ENCODE measurements around the gene LRRC8E. TPM values are rescaled to one million over a fixed set of nuclear protein-coding genes. Genes with fewer than 3 reads are reported as not detected.

LRRC8E gene
- total and polyA plus RNA-seq, 2 of the 8 experiments (the other 6 are each of a cell fraction or from before 2014, with no cell fraction given) = 2.7 to 2.9 TPM

DNA sequence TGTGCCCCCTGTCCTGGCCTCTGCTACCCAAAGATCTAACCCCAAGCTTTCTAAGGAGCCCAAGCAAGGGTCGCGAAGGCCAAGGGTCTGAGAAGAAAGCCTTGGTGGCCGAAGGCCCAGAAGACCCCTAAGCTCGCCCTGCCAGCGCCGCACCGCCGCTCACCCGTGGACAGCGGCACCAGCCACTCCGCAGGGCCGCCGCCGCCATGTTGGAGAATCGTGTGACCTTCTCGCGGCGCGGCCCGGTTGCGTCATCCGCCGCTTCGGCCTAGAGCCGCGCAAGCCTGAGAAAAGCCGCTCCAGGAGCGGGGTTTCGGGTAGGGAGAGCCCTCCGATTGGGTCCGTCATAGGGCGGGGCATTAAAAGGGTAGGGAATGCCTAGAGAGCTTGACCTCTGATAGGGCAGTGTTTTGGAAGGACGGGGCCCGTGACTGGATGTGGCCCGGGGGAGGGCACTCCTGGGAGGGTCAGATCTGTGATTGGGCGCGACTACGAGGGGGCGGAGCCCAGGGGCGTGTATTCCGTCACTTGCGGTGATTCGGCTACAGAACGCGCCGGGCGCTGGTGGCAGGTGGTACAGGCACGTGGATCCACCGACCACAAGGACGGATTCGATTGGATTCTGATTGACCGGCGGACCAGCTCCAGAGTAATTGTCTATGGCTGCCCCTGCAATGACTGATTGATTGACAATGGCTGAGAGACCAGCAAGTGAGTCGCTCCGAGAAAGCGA is 55.3 kb downstream of the LRRC8E start, which contains the start of gene TIMM44 (continued):
- peak; percentile 97 to 99 for TF ChIP-seq POLR2A (IDR thresholded peaks at IDR 0.05; ENCODE audit: control extremely low read depth in 1 of 2, low read depth in 2 of 2, low read length in 2 of 2)
- TF ChIP-seq ZNF274 (IDR thresholded peaks at IDR 0.05; ENCODE audit: borderline replicate concordance, extremely low read depth, low read length) = no peak
- TF ChIP-seq CBX5 (IDR thresholded peaks at IDR 0.05; ENCODE audit: low read depth, low read length) = no peak
- TF ChIP-seq POU5F1 (IDR thresholded peaks at IDR 0.05; ENCODE audit: low read depth, low read length) = no peak
- TF ChIP-seq TAF7 (optimal IDR thresholded peaks at IDR 0.05; ENCODE audit: borderline replicate concordance, low read depth, low read length) = peak; percentile 90
- peak; percentile 81 for TF ChIP-seq PHF8 (conservative IDR thresholded peaks at IDR 0.05; ENCODE audit: low read depth, low read length)
- TF ChIP-seq, protein P1, sequence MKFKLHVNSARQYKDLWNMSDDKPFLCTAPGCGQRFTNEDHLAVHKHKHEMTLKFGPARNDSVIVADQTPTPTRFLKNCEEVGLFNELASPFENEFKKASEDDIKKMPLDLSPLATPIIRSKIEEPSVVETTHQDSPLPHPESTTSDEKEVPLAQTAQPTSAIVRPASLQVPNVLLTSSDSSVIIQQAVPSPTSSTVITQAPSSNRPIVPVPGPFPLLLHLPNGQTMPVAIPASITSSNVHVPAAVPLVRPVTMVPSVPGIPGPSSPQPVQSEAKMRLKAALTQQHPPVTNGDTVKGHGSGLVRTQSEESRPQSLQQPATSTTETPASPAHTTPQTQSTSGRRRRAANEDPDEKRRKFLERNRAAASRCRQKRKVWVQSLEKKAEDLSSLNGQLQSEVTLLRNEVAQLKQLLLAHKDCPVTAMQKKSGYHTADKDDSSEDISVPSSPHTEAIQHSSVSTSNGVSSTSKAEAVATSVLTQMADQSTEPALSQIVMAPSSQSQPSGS (IDR thresholded peaks at IDR 0.05; ENCODE audit: low read length) = peak; percentile 69; the same call in 1 of the 2 replicates
- TF ChIP-seq EGR1 (IDR thresholded peaks at IDR 0.05; ENCODE audit: borderline replicate concordance, low read depth, low read length) = no peak
- TF ChIP-seq EP300 (IDR thresholded peaks at IDR 0.05; ENCODE audit: borderline replicate concordance in 1 of 2, low read depth in 2 of 2, low read length in 2 of 2) = no peak
- peak; percentile 0; the same call in 1 of the 2 replicates for TF ChIP-seq GTF2F1 (IDR thresholded peaks at IDR 0.05; ENCODE audit: borderline replicate concordance, low read depth, low read length)
- TF ChIP-seq JUND (IDR thresholded peaks at IDR 0.05; ENCODE audit: low read length) = peak; percentile 92
- no peak for TF ChIP-seq ASH2L (IDR thresholded peaks at IDR 0.05; ENCODE audit: low read length)
- TF ChIP-seq BACH1 (IDR thresholded peaks at IDR 0.05; ENCODE audit: low read length) = no peak
- peak in 1 of 2 experiments; percentile 87; a peak in 1 of 4 replicates for TF ChIP-seq HDAC2 (IDR thresholded peaks at IDR 0.05; ENCODE audit: borderline replicate concordance in 1 of 2, low read depth in 2 of 2, low read length in 2 of 2)
- TF ChIP-seq FOSL1 (IDR thresholded peaks at IDR 0.05; ENCODE audit: insufficient read depth, low read depth, low read length) = no peak
- peak; percentile 93 for TF ChIP-seq KDM5A (IDR thresholded peaks at IDR 0.05; ENCODE audit: low read length)
- no peak for TF ChIP-seq RBBP5 (IDR thresholded peaks at IDR 0.05; ENCODE audit: borderline replicate concordance, low read depth, low read length)
- TF ChIP-seq SUZ12 (IDR thresholded peaks at IDR 0.05; ENCODE audit: low read length) = no peak
- TF ChIP-seq HDAC6 (IDR thresholded peaks at IDR 0.05; ENCODE audit: low read depth, low read length) = no peak
- TF ChIP-seq NRF1 (IDR thresholded peaks at IDR 0.05; ENCODE audit: low read depth, low read length) = no peak
- peak; percentile 98 for TF ChIP-seq SAP30 (IDR thresholded peaks at IDR 0.05; ENCODE audit: insufficient read depth, insufficient replicate concordance, low read length)

All from H1 (cell line).